ENCODE measurements around the gene TAS2R38.

Gene TAS2R38

DNA sequence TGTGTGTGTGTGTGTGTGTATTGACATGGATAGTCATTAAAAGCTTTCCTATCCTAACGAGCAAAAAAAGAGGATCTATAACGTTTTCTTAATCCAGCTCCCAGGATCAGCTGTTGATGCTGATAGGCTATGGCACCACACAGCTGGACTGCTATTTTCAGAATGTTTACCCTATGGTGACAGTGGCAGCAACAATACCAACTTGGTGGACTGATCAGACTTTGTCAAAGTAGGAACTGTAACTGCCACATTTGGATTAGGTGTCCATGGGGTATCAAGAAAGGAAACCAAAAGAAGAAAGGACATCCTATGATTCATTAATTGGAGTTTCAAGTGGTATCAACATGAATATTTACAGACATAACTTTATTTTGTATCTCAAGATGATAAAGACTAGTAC is 24.1 kb downstream of the TAS2R38 start:
- Histone ChIP-seq H3K9ac (no peak overlapping the region), H3K4me2 (no peak overlapping the region), H3K4me3 (IDR thresholded peaks at IDR 0.05; ENCODE audit: insufficient read depth, low read depth, low read length) (no peak overlapping the region), H3K36me3 (ENCODE audit: insufficient read depth) (no peaks in the 10 kb centered on the region), H3K27me3 (ENCODE audit: insufficient read depth, low read depth) (no peaks in the 10 kb centered on the region), H4K20me1 (ENCODE audit: insufficient read depth) (no peaks in the 10 kb centered on the region), H3K27ac (no peak overlapping the region), H2AFZ (ENCODE audit: low read depth) (no peak overlapping the region), H3K4me1 (ENCODE audit: low read depth, poor library complexity, severe bottlenecking) (no peaks in the 10 kb centered on the region), H3K79me2 (ENCODE audit: insufficient read depth, low read depth) (no peaks in the 10 kb centered on the region)
- TF ChIP-seq, protein P1, sequence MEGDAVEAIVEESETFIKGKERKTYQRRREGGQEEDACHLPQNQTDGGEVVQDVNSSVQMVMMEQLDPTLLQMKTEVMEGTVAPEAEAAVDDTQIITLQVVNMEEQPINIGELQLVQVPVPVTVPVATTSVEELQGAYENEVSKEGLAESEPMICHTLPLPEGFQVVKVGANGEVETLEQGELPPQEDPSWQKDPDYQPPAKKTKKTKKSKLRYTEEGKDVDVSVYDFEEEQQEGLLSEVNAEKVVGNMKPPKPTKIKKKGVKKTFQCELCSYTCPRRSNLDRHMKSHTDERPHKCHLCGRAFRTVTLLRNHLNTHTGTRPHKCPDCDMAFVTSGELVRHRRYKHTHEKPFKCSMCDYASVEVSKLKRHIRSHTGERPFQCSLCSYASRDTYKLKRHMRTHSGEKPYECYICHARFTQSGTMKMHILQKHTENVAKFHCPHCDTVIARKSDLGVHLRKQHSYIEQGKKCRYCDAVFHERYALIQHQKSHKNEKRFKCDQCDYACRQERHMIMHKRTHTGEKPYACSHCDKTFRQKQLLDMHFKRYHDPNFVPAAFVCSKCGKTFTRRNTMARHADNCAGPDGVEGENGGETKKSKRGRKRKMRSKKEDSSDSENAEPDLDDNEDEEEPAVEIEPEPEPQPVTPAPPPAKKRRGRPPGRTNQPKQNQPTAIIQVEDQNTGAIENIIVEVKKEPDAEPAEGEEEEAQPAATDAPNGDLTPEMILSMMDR (conservative IDR thresholded peaks at IDR 0.05; ENCODE audit: low read depth, low read length) = no peak

- Histone ChIP-seq H3K4me1 (ENCODE audit: low read depth, poor library complexity, severe bottlenecking) (no peaks in the 10 kb centered on the region), H3K4me2 (no peak overlapping the region), H3K9ac (no peak overlapping the region), H2AFZ (ENCODE audit: low read depth) (no peak overlapping the region), H3K36me3 (ENCODE audit: insufficient read depth) (no peaks in the 10 kb centered on the region), H3K79me2 (ENCODE audit: insufficient read depth, low read depth) (no peaks in the 10 kb centered on the region), H3K27ac (no peak overlapping the region), H4K20me1 (ENCODE audit: insufficient read depth) (no peaks in the 10 kb centered on the region), H3K27me3 (ENCODE audit: insufficient read depth, low read depth) (no peaks in the 10 kb centered on the region), H3K4me3 (IDR thresholded peaks at IDR 0.05; ENCODE audit: insufficient read depth, low read depth, low read length) (no peak overlapping the region)
- TF ChIP-seq, protein P1 (conservative IDR thresholded peaks at IDR 0.05; ENCODE audit: low read depth, low read length) = no peak
Measured at GRCh38 chr7:141949021-141949420, 24.6 kb downstream of the TAS2R38 start.

GRCh38 chr7:141946796-141947195 is 26.8 kb downstream of the TAS2R38 start, which contains the start of gene CLEC5A:
CLEC5A (minus strand) TSS chr7:141946974; CDS start chr7:141946292, 682 bp downstream.
- Histone ChIP-seq H3K27ac (no peak within 1 kb of the TSS), H3K79me2 (ENCODE audit: insufficient read depth, low read depth) (no peaks in the 10 kb centered on the region), H3K4me3 (IDR thresholded peaks at IDR 0.05; ENCODE audit: insufficient read depth, low read depth, low read length) (no peak within 1 kb of the TSS), H3K36me3 (ENCODE audit: insufficient read depth) (no peaks in the 10 kb centered on the region), H3K4me1 (ENCODE audit: low read depth, poor library complexity, severe bottlenecking) (no peaks in the 10 kb centered on the region), H4K20me1 (ENCODE audit: insufficient read depth) (no peaks in the 10 kb centered on the region), H3K4me2 (no peak within 1 kb of the TSS), H3K27me3 (ENCODE audit: insufficient read depth, low read depth) (no peaks in the 10 kb centered on the region), H3K9ac (no peak within 1 kb of the TSS), H2AFZ (ENCODE audit: low read depth) (no peak within 1 kb of the TSS)
- TF ChIP-seq, protein P1 (conservative IDR thresholded peaks at IDR 0.05; ENCODE audit: low read depth, low read length) = no peak

GRCh38 chr7:141945356-141945755 is 28.2 kb downstream of the TAS2R38 start:
- Histone ChIP-seq H3K4me3 (IDR thresholded peaks at IDR 0.05; ENCODE audit: insufficient read depth, low read depth, low read length) (no peak overlapping the region), H3K36me3 (ENCODE audit: insufficient read depth) (no peaks in the 10 kb centered on the region), H3K4me1 (ENCODE audit: low read depth, poor library complexity, severe bottlenecking) (no peaks in the 10 kb centered on the region), H3K27ac (no peak overlapping the region), H3K79me2 (ENCODE audit: insufficient read depth, low read depth) (no peaks in the 10 kb centered on the region), H3K27me3 (ENCODE audit: insufficient read depth, low read depth) (no peaks in the 10 kb centered on the region), H3K9ac (no peak overlapping the region), H2AFZ (ENCODE audit: low read depth) (no peak overlapping the region), H3K4me2 (no peak overlapping the region), H4K20me1 (ENCODE audit: insufficient read depth) (no peaks in the 10 kb centered on the region)
- TF ChIP-seq, protein P1 (conservative IDR thresholded peaks at IDR 0.05; ENCODE audit: low read depth, low read length) = no peak

Measured in KMS-11 (cell line).